DOHH2 (cell line): ENCODE results near the gene MADCAM1.

Experiments used
- H3F3A ChIP-seq: fragments of 200-600 bp; sonication (generic), shearing (Covaris generic); 2 replicates; pipeline ENCODE4 v1.6.0; 2016; ENCODE audit warnings: antibody characterized with exemption, mild to moderate bottlenecking; ENCODE audit not compliant: control insufficient read depth, insufficient read depth
- H3K27ac ChIP-seq: fragments of 200-600 bp; sonication (generic); 2 replicates; pipeline ENCODE4 v1.5.1; 2014; ENCODE audit warnings: low read depth, mild to moderate bottlenecking, low read length, moderate library complexity
- H3K27me3 ChIP-seq: fragments of 200-600 bp; sonication (generic); 2 replicates; pipeline ENCODE4 v1.6.1; 2014; ENCODE audit warnings: mild to moderate bottlenecking, low read length, mixed read lengths; ENCODE audit not compliant: control insufficient read depth
- H3K36me3 ChIP-seq: fragments of 200-600 bp; sonication (generic); 2 replicates; pipeline ENCODE4 v1.6.1; 2014; ENCODE audit warnings: mild to moderate bottlenecking, low read length, moderate library complexity, mixed read lengths; ENCODE audit not compliant: control insufficient read depth
- H3K4me1 ChIP-seq: fragments of 200-600 bp; sonication (generic); 2 replicates; pipeline ENCODE4 v1.6.1; 2014; ENCODE audit warnings: mild to moderate bottlenecking, low read length, mixed read lengths; ENCODE audit not compliant: control insufficient read depth
- H3K4me2 ChIP-seq: fragments of 200-600 bp; sonication (generic); 2 replicates; pipeline ENCODE4 v1.6.0; 2014; ENCODE audit warnings: mild to moderate bottlenecking, low read length, moderate library complexity
- H3K4me3 ChIP-seq: fragments of 200-600 bp; sonication (generic); 2 replicates; pipeline ENCODE4 v1.5.1; 2014; ENCODE audit warnings: mild to moderate bottlenecking, low read length, mixed read lengths
- H3K79me2 ChIP-seq: fragments of 200-600 bp; sonication (generic); 2 replicates; pipeline ENCODE4 v1.6.1; 2014; ENCODE audit warnings: mild to moderate bottlenecking, low read length, mixed read lengths; ENCODE audit not compliant: control insufficient read depth
- H3K9me2 ChIP-seq: fragments of 200-600 bp; sonication (generic); replicated peaks from 2 replicates; pipeline ENCODE4 v1.6.1; 2014; ENCODE audit warnings: mild to moderate bottlenecking, low read length, mixed read lengths; ENCODE audit not compliant: control insufficient read depth
- H3K9me3 ChIP-seq: fragments of 200-600 bp; sonication (generic); 2 replicates; pipeline ENCODE4 v1.6.1; 2014; ENCODE audit warnings: antibody characterized with exemption, low read length, mixed read lengths; ENCODE audit not compliant: control insufficient read depth, insufficient read depth
- H4K20me1 ChIP-seq: fragments of 200-600 bp; sonication (generic); 2 replicates; pipeline ENCODE4 v1.6.0; 2014; ENCODE audit warnings: low read depth, mild to moderate bottlenecking, antibody characterized with exemption, low read length, moderate library complexity; ENCODE audit not compliant: control insufficient read depth, insufficient read depth
- EZH2phosphoT487 ChIP-seq: fragments of 200-600 bp; sonication (generic); IDR thresholded peaks from 2 replicates; pipeline ENCODE4 v1.6.1; 2017; ENCODE audit warnings: borderline replicate concordance, mild to moderate bottlenecking, antibody characterized with exemption, low read length, moderate library complexity, mixed read lengths
- TF ChIP-seq, protein P1 (sequence below): fragments of 200-600 bp; sonication (generic); IDR thresholded peaks from one replicate; pipeline ENCODE4 v1.5.1; 2014; ENCODE audit warnings: antibody characterized with exemption, mild to moderate bottlenecking, low read depth, low read length; ENCODE audit not compliant: poor library complexity, severe bottlenecking

The MADCAM1 gene

DNA sequence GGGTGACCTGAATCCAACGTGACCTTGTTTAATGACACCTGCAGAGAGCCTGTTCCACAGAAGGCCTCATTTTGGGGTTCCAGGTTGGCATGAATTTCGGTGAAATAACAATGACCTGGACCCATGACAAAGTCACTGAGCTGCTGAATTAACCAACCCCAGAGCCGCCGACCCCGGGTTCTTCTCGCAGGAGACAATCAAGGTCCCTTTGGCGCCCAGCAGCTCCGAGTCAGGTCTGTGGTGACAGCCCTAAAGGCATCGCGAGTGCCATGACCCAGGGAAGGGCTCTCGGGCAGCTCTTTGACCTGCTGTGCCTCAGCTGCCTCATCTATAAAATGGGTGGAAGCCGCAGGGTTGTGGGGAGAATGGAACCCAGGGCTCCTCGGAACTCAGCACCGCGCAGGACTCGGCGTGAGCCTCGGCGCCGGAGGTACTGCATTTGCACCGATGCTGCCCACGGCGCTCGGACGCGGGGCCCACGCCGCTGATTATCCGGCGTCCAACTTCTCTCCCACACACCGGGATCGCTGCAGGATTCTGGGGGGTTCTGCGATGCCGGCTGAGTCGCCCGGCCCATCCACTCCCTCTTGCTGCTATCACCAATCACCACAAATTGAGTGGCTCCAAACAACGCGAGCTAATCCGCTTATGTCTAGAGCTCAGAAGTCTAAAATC, 41.1 kb upstream of the MADCAM1 start:
- Histone ChIP-seq H4K20me1 (no peaks in the 10 kb centered on the region), H3K4me2 (no peak overlapping the region), H3K36me3 (no peaks in the 10 kb centered on the region), H3F3A (peaks cover 10% of the 10 kb centered on the region; the same call in 1 of the 2 replicates), H3K4me1 (no peaks in the 10 kb centered on the region), H3K79me2 (no peaks in the 10 kb centered on the region), H3K4me3 (no peak overlapping the region), H3K9me3 (peaks cover 55% of the 10 kb centered on the region), H3K27me3 (no peaks in the 10 kb centered on the region), H3K9me2 (no peaks in the 10 kb centered on the region), H3K27ac (no peak overlapping the region)
- TF ChIP-seq, protein P1, sequence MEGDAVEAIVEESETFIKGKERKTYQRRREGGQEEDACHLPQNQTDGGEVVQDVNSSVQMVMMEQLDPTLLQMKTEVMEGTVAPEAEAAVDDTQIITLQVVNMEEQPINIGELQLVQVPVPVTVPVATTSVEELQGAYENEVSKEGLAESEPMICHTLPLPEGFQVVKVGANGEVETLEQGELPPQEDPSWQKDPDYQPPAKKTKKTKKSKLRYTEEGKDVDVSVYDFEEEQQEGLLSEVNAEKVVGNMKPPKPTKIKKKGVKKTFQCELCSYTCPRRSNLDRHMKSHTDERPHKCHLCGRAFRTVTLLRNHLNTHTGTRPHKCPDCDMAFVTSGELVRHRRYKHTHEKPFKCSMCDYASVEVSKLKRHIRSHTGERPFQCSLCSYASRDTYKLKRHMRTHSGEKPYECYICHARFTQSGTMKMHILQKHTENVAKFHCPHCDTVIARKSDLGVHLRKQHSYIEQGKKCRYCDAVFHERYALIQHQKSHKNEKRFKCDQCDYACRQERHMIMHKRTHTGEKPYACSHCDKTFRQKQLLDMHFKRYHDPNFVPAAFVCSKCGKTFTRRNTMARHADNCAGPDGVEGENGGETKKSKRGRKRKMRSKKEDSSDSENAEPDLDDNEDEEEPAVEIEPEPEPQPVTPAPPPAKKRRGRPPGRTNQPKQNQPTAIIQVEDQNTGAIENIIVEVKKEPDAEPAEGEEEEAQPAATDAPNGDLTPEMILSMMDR: no peak
- TF ChIP-seq EZH2phosphoT487: no peak

DNA sequence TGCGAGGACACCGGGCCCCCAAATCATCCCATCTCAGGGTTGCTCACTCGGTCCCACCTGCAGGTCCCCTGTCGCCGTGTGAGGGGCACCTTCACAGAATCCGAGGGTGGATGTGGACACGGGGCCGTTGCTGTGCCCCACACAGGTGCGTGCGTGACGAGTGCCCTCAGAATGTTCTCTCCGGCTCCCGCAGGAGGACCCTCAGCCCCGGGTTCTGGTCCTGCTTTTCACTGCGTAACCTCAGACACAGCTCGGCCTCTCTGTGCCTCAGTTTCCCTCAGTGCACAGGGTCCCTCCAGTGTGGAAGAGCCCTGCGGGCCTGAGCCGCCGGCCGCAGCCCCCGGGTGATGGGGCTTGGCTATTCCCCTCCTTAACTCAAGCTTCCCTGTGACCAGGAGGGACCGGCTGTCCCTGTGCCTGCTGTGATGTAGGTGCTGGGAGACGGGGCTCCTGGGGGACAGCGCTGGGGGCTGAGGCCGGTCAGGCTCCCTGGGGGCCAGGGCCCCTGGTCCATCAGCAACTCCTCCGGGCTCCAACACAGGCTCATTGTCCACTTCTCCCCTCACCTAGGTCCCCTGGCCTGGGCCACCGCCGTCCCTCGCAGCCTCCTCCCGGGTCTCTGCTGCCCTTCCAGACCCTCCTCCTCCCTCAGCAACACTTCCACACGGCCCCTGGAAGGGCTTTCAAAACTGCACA, 40.3 kb upstream of the MADCAM1 start:
- Histone ChIP-seq H3K9me3 (peaks cover 47% of the 10 kb centered on the region), H3K4me1 (no peaks in the 10 kb centered on the region), H3K4me2 (no peak overlapping the region), H3K27ac (no peak overlapping the region), H3K9me2 (no peaks in the 10 kb centered on the region), H3K79me2 (no peaks in the 10 kb centered on the region), H4K20me1 (no peaks in the 10 kb centered on the region), H3K27me3 (no peaks in the 10 kb centered on the region), H3K4me3 (no peak overlapping the region), H3F3A (peaks cover 5% of the 10 kb centered on the region; the same call in 1 of the 2 replicates), H3K36me3 (no peaks in the 10 kb centered on the region)
- no peak for TF ChIP-seq EZH2phosphoT487
- TF ChIP-seq, protein P1: no peak

DNA sequence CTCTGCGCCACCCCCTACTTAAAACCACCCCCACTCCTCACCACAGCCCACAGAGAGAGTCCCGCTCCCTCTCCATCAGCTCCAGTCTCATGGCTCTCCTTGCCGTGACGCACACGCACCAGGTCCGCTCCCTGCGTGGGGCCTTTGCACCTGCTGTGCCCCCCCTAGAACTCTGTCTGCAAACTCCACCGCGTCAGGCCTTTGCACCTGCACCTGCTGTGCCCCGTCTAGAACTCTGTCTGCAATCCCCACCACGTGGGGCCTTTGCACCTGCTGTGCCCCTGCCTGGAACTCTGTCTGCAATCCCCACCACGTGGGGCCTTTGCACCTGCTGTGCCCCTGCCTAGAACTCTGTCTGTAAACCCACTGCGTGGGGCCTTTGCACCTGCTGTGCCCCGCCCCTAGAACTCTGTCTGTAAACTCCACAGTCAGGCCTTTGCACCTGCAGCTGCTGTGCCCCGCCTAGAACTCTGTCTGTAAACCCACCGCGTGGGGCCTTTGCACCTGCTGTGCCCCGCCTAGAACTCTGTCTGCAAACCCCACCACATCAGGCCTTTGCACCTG, 39.7 kb upstream of the MADCAM1 start:
- no peaks in the 10 kb centered on the region for H3K27me3 ChIP-seq
- no peak overlapping the region for H3K27ac ChIP-seq
- peaks cover 42% of the 10 kb centered on the region for H3K9me3 ChIP-seq
- no peaks in the 10 kb centered on the region for H3K36me3 ChIP-seq
- no peak for TF ChIP-seq EZH2phosphoT487
- TF ChIP-seq, protein P1: no peak
- no peak overlapping the region for H3K4me2 ChIP-seq
- H3F3A ChIP-seq: no peaks in the 10 kb centered on the region
- H3K4me3 ChIP-seq: no peak overlapping the region
- H3K79me2 ChIP-seq: no peaks in the 10 kb centered on the region
- H4K20me1 ChIP-seq: no peaks in the 10 kb centered on the region
- no peaks in the 10 kb centered on the region for H3K9me2 ChIP-seq
- H3K4me1 ChIP-seq: no peaks in the 10 kb centered on the region
